H9 (cell line): Measurements from ENCODE around the gene MAN1A1. TPM values are rescaled to one million over a fixed set of nuclear protein-coding genes. Genes with fewer than 3 reads are reported as not detected.

Experiments used
- DNase-seq: peaks from one replicate; pipeline ENCODE4 v3.0.0-alpha.2; 2017
- H2AFZ ChIP-seq: one replicate; pipeline ENCODE4 v1.6.1; 2013; ENCODE audit warnings: mild to moderate bottlenecking, low read length, control low read depth, moderate library complexity
- H2AK5ac ChIP-seq: 2 replicates; pipeline ENCODE4 v1.6.1; 2013; ENCODE audit warnings: low read length, control low read depth, mixed read lengths; ENCODE audit not compliant: insufficient read length
- H2BK120ac ChIP-seq: one replicate; pipeline ENCODE4 v1.6.1; 2013; ENCODE audit warnings: low read depth, mild to moderate bottlenecking, low read length, control low read depth, inconsistent platforms; ENCODE audit not compliant: poor library complexity, severe bottlenecking
- H2BK12ac ChIP-seq: 2 replicates; pipeline ENCODE4 v1.6.1; 2013; ENCODE audit warnings: low read length, control low read depth, mixed read lengths, low read depth; ENCODE audit not compliant: insufficient read length
- H2BK15ac ChIP-seq: 2 replicates; pipeline ENCODE4 v1.6.1; 2013; ENCODE audit warnings: low read depth, low read length, control low read depth
- H2BK20ac ChIP-seq: one replicate; pipeline ENCODE4 v1.6.1; 2013; ENCODE audit warnings: low read depth, mild to moderate bottlenecking, low read length, control low read depth, inconsistent platforms; ENCODE audit not compliant: poor library complexity, severe bottlenecking
- H2BK5ac ChIP-seq: 2 replicates; pipeline ENCODE4 v1.6.1; 2013; ENCODE audit warnings: low read length, control low read depth, mixed read lengths; ENCODE audit not compliant: insufficient read length
- H3K14ac ChIP-seq: 2 replicates; pipeline ENCODE4 v1.6.1; 2013; ENCODE audit warnings: low read length, control low read depth; ENCODE audit not compliant: insufficient read depth
- H3K18ac ChIP-seq: 2 replicates; pipeline ENCODE4 v1.6.1; 2013; ENCODE audit warnings: low read depth, mild to moderate bottlenecking, mixed read lengths, low read length, control low read depth; ENCODE audit not compliant: insufficient read length
- H3K23ac ChIP-seq: 2 replicates; pipeline ENCODE4 v1.6.1; 2013; ENCODE audit warnings: low read length, control low read depth, mixed read lengths, low read depth; ENCODE audit not compliant: insufficient read length
- H3K23me2 ChIP-seq: 2 replicates; pipeline ENCODE4 v1.6.1; 2013; ENCODE audit warnings: low read depth, mild to moderate bottlenecking, mixed read lengths, low read length, control low read depth; ENCODE audit not compliant: insufficient read length, poor library complexity, severe bottlenecking
- H3K27ac ChIP-seq: 2 replicates; pipeline ENCODE4 v1.5.1; 2013; ENCODE audit warnings: low read length, control low read depth, mixed read lengths, low read depth; ENCODE audit not compliant: insufficient read length
- H3K27me3 ChIP-seq: 2 replicates; pipeline ENCODE4 v1.6.1; 2013; ENCODE audit warnings: low read length, control low read depth, inconsistent platforms; ENCODE audit not compliant: insufficient read depth
- H3K4ac ChIP-seq: 2 replicates; pipeline ENCODE4 v1.6.1; 2013; ENCODE audit warnings: low read depth, mild to moderate bottlenecking, control low read depth, inconsistent platforms, low read length, moderate library complexity
- H3K4me1 ChIP-seq: 2 replicates; pipeline ENCODE4 v1.6.1; 2013; ENCODE audit warnings: low read length, control low read depth, inconsistent platforms; ENCODE audit not compliant: insufficient read depth
- H3K4me2 ChIP-seq: 2 replicates; pipeline ENCODE4 v1.6.1; 2013; ENCODE audit warnings: low read length, control low read depth, mixed read lengths; ENCODE audit not compliant: insufficient read length, insufficient read depth
- H3K56ac ChIP-seq: 2 replicates; pipeline ENCODE4 v1.6.1; 2013; ENCODE audit warnings: low read depth, mild to moderate bottlenecking, mixed read lengths, low read length, control low read depth; ENCODE audit not compliant: insufficient read length
- H3K79me1 ChIP-seq: 2 replicates; pipeline ENCODE4 v1.6.1; 2013; ENCODE audit warnings: low read depth, mild to moderate bottlenecking, moderate library complexity, low read length, control low read depth, inconsistent platforms; ENCODE audit not compliant: insufficient read depth, poor library complexity, severe bottlenecking
- H3K79me2 ChIP-seq: 2 replicates; pipeline ENCODE4 v1.6.1; 2013; ENCODE audit warnings: low read length, control low read depth, inconsistent platforms; ENCODE audit not compliant: insufficient read depth
- H3K9ac ChIP-seq: 2 replicates; pipeline ENCODE4 v1.6.1; 2013; ENCODE audit warnings: low read length, control low read depth, mixed read lengths; ENCODE audit not compliant: insufficient read length; ENCODE audit errors: extremely low read depth
- H3K9me3 ChIP-seq: one replicate; pipeline ENCODE4 v1.6.1; 2013; ENCODE audit warnings: low read depth, low read length, inconsistent platforms; ENCODE audit not compliant: control insufficient read depth
- H3T11ph ChIP-seq: one replicate; pipeline ENCODE4 v1.6.1; 2013; ENCODE audit warnings: mild to moderate bottlenecking, low read length, control low read depth, inconsistent platforms
- H4K20me1 ChIP-seq: one replicate; pipeline ENCODE4 v1.6.1; 2013; ENCODE audit not compliant: control insufficient read depth, insufficient read length, insufficient read depth
- H4K5ac ChIP-seq: 2 replicates; pipeline ENCODE4 v1.6.1; 2013; ENCODE audit warnings: low read depth, mild to moderate bottlenecking, mixed read lengths, low read length, control low read depth; ENCODE audit not compliant: insufficient read length
- H4K8ac ChIP-seq: replicated peaks from 2 replicates; pipeline ENCODE4 v1.6.1; 2013; ENCODE audit warnings: low read length, control low read depth, mixed read lengths, low read depth; ENCODE audit not compliant: insufficient read length
- H4K91ac ChIP-seq: 2 replicates; pipeline ENCODE4 v1.6.1; 2013; ENCODE audit warnings: low read depth, mild to moderate bottlenecking, moderate library complexity, mixed read lengths, low read length, control low read depth; ENCODE audit not compliant: insufficient read length
- H3K27ac Mint-ChIP-seq, 3 experiments: 2 replicates in 2 of 3; 3 replicates in 1 of 3; pipeline ENCODE4 v1.8.0; 2020 to 2021; ENCODE audit warnings: mixed read lengths in 3 of 3, mild to moderate bottlenecking in 1 of 3, moderate library complexity in 1 of 3
- H3K27me3 Mint-ChIP-seq: 2 replicates; pipeline ENCODE4 v1.8.0; 2021; ENCODE audit warnings: low read depth, mild to moderate bottlenecking, moderate library complexity, mixed read lengths
- H3K36me3 Mint-ChIP-seq, 3 experiments: 2 replicates in 2 of 3; 3 replicates in 1 of 3; pipeline ENCODE4 v1.8.0; 2020 to 2021; ENCODE audit warnings: low read depth in 3 of 3, mixed read lengths in 3 of 3; ENCODE audit not compliant: insufficient read depth in 1 of 3
- H3K4me1 Mint-ChIP-seq, 2 experiments: 2 replicates each; pipeline ENCODE4 v1.8.0; 2020; ENCODE audit warnings: mixed read lengths in 2 of 2
- H3K4me3 Mint-ChIP-seq, 2 experiments: 2 replicates in 1 of 2; 3 replicates in 1 of 2; pipeline ENCODE4 v1.8.0; 2020 to 2021; ENCODE audit warnings: mild to moderate bottlenecking in 2 of 2, mixed read lengths in 2 of 2, moderate library complexity in 1 of 2
- H3K9me3 Mint-ChIP-seq, 2 experiments: 2 replicates in 1 of 2; 3 replicates in 1 of 2; pipeline ENCODE4 v1.8.0; 2020; ENCODE audit warnings: mild to moderate bottlenecking in 2 of 2, mixed read lengths in 2 of 2, moderate library complexity in 1 of 2
- CTCF ChIP-seq: fragments of 200-600 bp; sonication (generic); conservative IDR thresholded peaks from 3 replicates; pipeline ENCODE4 v1.8.0; 2021; ENCODE audit warnings: antibody characterized with exemption, mild to moderate bottlenecking
- WGBS: extraction: QIAGEN DNeasy Blood & Tissue Kit; methylation state at CpG from one replicate; pipeline ENCODE4 v1.1.7; 2013; ENCODE audit warnings: missing lambda C conversion rate, low lambda C conversion rate, mixed read lengths; ENCODE audit not compliant: insufficient read length; ENCODE audit errors: extremely low coverage; 5-methylcytosine and 5-hydroxymethylcytosine counted together
- total RNA-seq: library from RNA; stranded (reverse); gene quantifications from 2 replicates; pipeline ENCODE4 v1.2.1, GENCODE V29; 2021

The MAN1A1 gene
- total RNA-seq, 1 experiment from 2014 or later, result 1.6 TPM

- Histone ChIP-seq H3T11ph (no peak overlapping the region), H4K20me1 (no peaks in the 10 kb centered on the region), H3K9ac (no peak overlapping the region), H2BK12ac (no peak overlapping the region), H3K23me2 (no peaks in the 10 kb centered on the region), H3K56ac (no peak overlapping the region), H4K5ac (no peak overlapping the region), H3K79me1 (no peaks in the 10 kb centered on the region), H3K4ac (no peak overlapping the region), H4K8ac (no peak overlapping the region), H4K91ac (no peak overlapping the region), H3K4me2 (no peak overlapping the region), H2BK15ac (no peak overlapping the region), H3K4me1 (no peaks in the 10 kb centered on the region), H3K27ac (no peak overlapping the region), H2AK5ac (no peak overlapping the region), H3K79me2 (no peaks in the 10 kb centered on the region), H3K9me3 (no peaks in the 10 kb centered on the region), H2BK120ac (no peak overlapping the region), H3K18ac (no peak overlapping the region), H3K27me3 (no peaks in the 10 kb centered on the region), H2BK20ac (no peak overlapping the region), H2AFZ (no peak overlapping the region), H2BK5ac (no peak overlapping the region), H3K23ac (no peak overlapping the region), H3K14ac (no peak overlapping the region; the same call in 1 of the 2 replicates)
- H3K27me3 Mint-ChIP-seq, result no peaks in the 10 kb centered on the region; the same call in 1 of the 2 replicates
- WGBS, result no CpG with 5 or more reads among the region's 3 CpGs
- TF ChIP-seq CTCF, result no peak
- H3K9me3 Mint-ChIP-seq, result no peaks in the 10 kb centered on the region
- no peak overlapping the region for H3K27ac Mint-ChIP-seq
- H3K36me3 Mint-ChIP-seq, result no peaks in the 10 kb centered on the region
- no peak overlapping the region for H3K4me3 Mint-ChIP-seq
- no peak for DNase-seq
- H3K4me1 Mint-ChIP-seq, result no peaks in the 10 kb centered on the region
Measured at GRCh38 chr6:119157506-119157815, 192.1 kb downstream of the MAN1A1 start.
